HepG2 (cell line): ENCODE data around the gene BAZ1A. TPM values are rescaled to one million over a fixed set of nuclear protein-coding genes. Genes with fewer than 3 reads are reported as not detected.

Source experiments
- AGO1 ChIP-seq: fragments of 200-400 bp; formaldehyde crosslinking; IDR thresholded peaks from 2 replicates; pipeline ENCODE4 v1.6.1; 2017; ENCODE audit warnings: mild to moderate bottlenecking, low read depth, low read length, moderate library complexity; ENCODE audit not compliant: poor library complexity, severe bottlenecking
- CBX5 ChIP-seq: sonication (generic); formaldehyde crosslinking; IDR thresholded peaks from 2 replicates; pipeline ENCODE4 v1.4.0; 2020; ENCODE audit warnings: missing genetic modification reagents, borderline replicate concordance
- KAT7 ChIP-seq: IDR thresholded peaks from 2 replicates; pipeline ENCODE4 v1.6.1; 2018; ENCODE audit warnings: borderline replicate concordance, missing compliant biosample characterization
- KLF16 ChIP-seq, 2 experiments: sonication (generic) in 1 of 2; formaldehyde crosslinking in 1 of 2; IDR thresholded peaks; 2 replicates each; pipeline versions ENCODE4 v1.6.1 to v1.8.0; 2016 to 2023; ENCODE audit warnings: missing genetic modification reagents in 2 of 2, missing compliant biosample characterization in 1 of 2
- MYC ChIP-seq: sonication (generic); formaldehyde crosslinking; IDR thresholded peaks from 2 replicates; pipeline ENCODE4 v1.9.0; 2021; ENCODE audit warnings: missing genetic modification reagents, borderline replicate concordance
- NCOA5 ChIP-seq: sonication (generic); formaldehyde crosslinking; IDR thresholded peaks from 2 replicates; pipeline ENCODE4 v1.4.0; 2020; ENCODE audit warnings: missing genetic modification reagents
- NFYC ChIP-seq: IDR thresholded peaks from 2 replicates; pipeline ENCODE4 v1.6.1; 2016; ENCODE audit warnings: missing genetic modification reagents, missing compliant biosample characterization
- RBAK ChIP-seq: sonication (generic); formaldehyde crosslinking; IDR thresholded peaks from 2 replicates; pipeline ENCODE4 v1.5.1; 2020; ENCODE audit warnings: mild to moderate bottlenecking, missing genetic modification reagents
- ZNF333 ChIP-seq: sonication (generic); formaldehyde crosslinking; IDR thresholded peaks from 2 replicates; pipeline ENCODE4 v1.4.0; 2020; ENCODE audit warnings: mild to moderate bottlenecking, missing genetic modification reagents, borderline replicate concordance
- ZNF431 ChIP-seq: sonication (generic); formaldehyde crosslinking; IDR thresholded peaks from 2 replicates; pipeline ENCODE4 v1.9.0; 2022; ENCODE audit warnings: missing genetic modification reagents, low read depth, mild to moderate bottlenecking, borderline replicate concordance
- polyA plus RNA-seq, 8 experiments: library from polyadenylated mRNA; depleted of rRNA in 3 of 8; stranded (reverse) in 7 of 8; unstranded in 1 of 8; fragments of >200 nt; fragmentation: Illumina TruSeq in 4 of 8; extraction: Trizol in 4 of 8; gene quantifications; 2 replicates each; pipeline versions ENCODE4 v1.2.1 to v1.2.3, GENCODE V29; 2011 to 2016; ENCODE audit warnings: low read depth in 4 of 8, missing spikeins in 1 of 8, mixed read lengths in 1 of 8; ENCODE audit not compliant: insufficient read depth in 1 of 8
- total RNA-seq, 5 experiments: library from RNA; depleted of rRNA; stranded (reverse); fragments of >200 nt; fragmentation: Illumina TruSeq; extraction: Trizol; gene quantifications; 2 replicates each; pipeline ENCODE4 v1.2.3, GENCODE V29; 2016; ENCODE audit warnings: low read depth in 1 of 5
- TF ChIP-seq, protein P1 (sequence below): sonication (generic); formaldehyde crosslinking; IDR thresholded peaks from 2 replicates; pipeline ENCODE4 v1.4.0; 2020; ENCODE audit warnings: low read depth, mild to moderate bottlenecking, missing genetic modification reagents
- TF ChIP-seq, protein P2 (sequence below): IDR thresholded peaks from 2 replicates; pipeline ENCODE4 v1.6.1; 2016; ENCODE audit warnings: mild to moderate bottlenecking
- TF ChIP-seq, protein P3 (sequence below): sonication (generic); formaldehyde crosslinking; IDR thresholded peaks from 2 replicates; pipeline ENCODE4 v1.5.0; 2020; ENCODE audit warnings: missing genetic modification reagents
- TF ChIP-seq, protein P4 (sequence below): sonication (generic); formaldehyde crosslinking; IDR thresholded peaks from 2 replicates; pipeline ENCODE4 v1.4.0; 2020; ENCODE audit warnings: missing genetic modification reagents
- TF ChIP-seq, protein P5 (sequence below): sonication (generic); formaldehyde crosslinking; IDR thresholded peaks from 2 replicates; pipeline ENCODE4 v1.8.1; 2023; ENCODE audit warnings: missing genetic modification reagents, mild to moderate bottlenecking, borderline replicate concordance
- TF ChIP-seq, protein P6 (sequence below): sonication (generic); formaldehyde crosslinking; IDR thresholded peaks from 2 replicates; pipeline ENCODE4 v1.8.0; 2022; ENCODE audit warnings: mild to moderate bottlenecking, missing genetic modification reagents
- TF ChIP-seq, protein P7 (sequence below): sonication (generic); formaldehyde crosslinking; IDR thresholded peaks from 2 replicates; pipeline ENCODE4 v1.4.0; 2020; ENCODE audit warnings: missing genetic modification reagents, borderline replicate concordance
- TF ChIP-seq, protein P8 (sequence below), 2 experiments: fragments of 450-650 bp in 1 of 2; sonication (generic) in 1 of 2; formaldehyde crosslinking; IDR thresholded peaks; 2 replicates each; pipeline versions ENCODE4 v1.5.0 to v1.8.0; 2020 to 2022; ENCODE audit warnings: mild to moderate bottlenecking in 1 of 2, missing genetic modification reagents in 1 of 2

Gene BAZ1A
- total and polyA plus RNA-seq, 2 of the 13 experiments (the other 11 are each of a cell fraction or from before 2014, with no cell fraction given): 20.9 to 56.8 TPM

DNA sequence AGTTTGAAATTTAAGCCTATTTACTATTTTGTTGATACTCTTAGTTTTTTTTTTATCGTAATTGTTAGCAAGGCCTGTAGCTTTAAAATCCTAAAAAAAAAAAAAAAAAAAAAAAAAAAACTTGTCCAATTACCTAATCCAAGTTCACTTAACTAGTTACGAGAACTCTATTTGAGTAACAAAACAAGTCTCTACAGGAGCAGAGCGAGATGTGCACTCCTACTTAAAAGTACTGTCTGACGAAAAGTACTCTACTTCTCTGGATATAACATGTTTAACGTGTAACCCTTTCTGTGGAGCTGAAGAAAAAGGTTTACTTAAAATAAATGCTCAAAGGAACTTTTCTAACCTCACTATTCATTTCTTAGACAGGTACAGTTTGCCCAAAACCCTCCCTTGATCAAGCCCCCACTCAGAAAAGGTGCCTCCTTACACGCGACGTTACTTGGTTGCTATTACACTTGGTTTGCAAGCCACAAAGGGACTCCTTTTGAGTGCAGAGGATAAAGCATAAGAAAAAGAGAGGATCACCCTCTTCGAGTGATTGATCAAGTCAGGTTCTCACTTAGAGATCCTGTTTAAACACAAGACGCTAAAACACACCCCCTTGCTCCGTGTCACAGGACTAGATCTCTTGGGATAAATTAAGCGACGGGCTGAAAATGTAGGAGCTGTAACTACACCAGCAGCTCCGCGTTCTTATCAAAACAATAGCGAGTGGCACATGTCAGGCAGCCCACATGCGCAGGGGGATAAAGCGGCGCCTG, 2.2 kb downstream of the BAZ1A start (continued):
- TF ChIP-seq KLF16 (CRISPR knock-in tag; IDR thresholded peaks at IDR 0.05) (no peak), ZNF333 (CRISPR knock-in tag) (no peak), NFYC (CRISPR knock-in tag) (no peak), RBAK (CRISPR knock-in tag) (no peak), MYC (CRISPR knock-in tag) (peak; percentile 90), KAT7 (CRISPR knock-in tag) (no peak), CBX5 (CRISPR knock-in tag) (no peak), NCOA5 (CRISPR knock-in tag) (no peak), AGO1 (no peak), ZNF431 (CRISPR knock-in tag) (no peak)
- TF ChIP-seq, protein P1, sequence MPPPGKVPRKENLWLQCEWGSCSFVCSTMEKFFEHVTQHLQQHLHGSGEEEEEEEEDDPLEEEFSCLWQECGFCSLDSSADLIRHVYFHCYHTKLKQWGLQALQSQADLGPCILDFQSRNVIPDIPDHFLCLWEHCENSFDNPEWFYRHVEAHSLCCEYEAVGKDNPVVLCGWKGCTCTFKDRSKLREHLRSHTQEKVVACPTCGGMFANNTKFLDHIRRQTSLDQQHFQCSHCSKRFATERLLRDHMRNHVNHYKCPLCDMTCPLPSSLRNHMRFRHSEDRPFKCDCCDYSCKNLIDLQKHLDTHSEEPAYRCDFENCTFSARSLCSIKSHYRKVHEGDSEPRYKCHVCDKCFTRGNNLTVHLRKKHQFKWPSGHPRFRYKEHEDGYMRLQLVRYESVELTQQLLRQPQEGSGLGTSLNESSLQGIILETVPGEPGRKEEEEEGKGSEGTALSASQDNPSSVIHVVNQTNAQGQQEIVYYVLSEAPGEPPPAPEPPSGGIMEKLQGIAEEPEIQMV: no peak
- TF ChIP-seq, protein P2, sequence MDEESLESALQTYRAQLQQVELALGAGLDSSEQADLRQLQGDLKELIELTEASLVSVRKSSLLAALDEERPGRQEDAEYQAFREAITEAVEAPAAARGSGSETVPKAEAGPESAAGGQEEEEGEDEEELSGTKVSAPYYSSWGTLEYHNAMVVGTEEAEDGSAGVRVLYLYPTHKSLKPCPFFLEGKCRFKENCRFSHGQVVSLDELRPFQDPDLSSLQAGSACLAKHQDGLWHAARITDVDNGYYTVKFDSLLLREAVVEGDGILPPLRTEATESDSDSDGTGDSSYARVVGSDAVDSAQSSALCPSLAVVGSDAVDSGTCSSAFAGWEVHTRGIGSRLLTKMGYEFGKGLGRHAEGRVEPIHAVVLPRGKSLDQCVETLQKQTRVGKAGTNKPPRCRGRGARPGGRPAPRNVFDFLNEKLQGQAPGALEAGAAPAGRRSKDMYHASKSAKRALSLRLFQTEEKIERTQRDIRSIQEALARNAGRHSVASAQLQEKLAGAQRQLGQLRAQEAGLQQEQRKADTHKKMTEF (CRISPR knock-in tag): no peak
- TF ChIP-seq, protein P3, sequence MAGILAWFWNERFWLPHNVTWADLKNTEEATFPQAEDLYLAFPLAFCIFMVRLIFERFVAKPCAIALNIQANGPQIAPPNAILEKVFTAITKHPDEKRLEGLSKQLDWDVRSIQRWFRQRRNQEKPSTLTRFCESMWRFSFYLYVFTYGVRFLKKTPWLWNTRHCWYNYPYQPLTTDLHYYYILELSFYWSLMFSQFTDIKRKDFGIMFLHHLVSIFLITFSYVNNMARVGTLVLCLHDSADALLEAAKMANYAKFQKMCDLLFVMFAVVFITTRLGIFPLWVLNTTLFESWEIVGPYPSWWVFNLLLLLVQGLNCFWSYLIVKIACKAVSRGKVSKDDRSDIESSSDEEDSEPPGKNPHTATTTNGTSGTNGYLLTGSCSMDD (CRISPR knock-in tag): no peak
- TF ChIP-seq, protein P4, sequence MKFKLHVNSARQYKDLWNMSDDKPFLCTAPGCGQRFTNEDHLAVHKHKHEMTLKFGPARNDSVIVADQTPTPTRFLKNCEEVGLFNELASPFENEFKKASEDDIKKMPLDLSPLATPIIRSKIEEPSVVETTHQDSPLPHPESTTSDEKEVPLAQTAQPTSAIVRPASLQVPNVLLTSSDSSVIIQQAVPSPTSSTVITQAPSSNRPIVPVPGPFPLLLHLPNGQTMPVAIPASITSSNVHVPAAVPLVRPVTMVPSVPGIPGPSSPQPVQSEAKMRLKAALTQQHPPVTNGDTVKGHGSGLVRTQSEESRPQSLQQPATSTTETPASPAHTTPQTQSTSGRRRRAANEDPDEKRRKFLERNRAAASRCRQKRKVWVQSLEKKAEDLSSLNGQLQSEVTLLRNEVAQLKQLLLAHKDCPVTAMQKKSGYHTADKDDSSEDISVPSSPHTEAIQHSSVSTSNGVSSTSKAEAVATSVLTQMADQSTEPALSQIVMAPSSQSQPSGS (CRISPR knock-in tag): no peak; the same call in 1 of the 2 replicates
- TF ChIP-seq, protein P5, sequence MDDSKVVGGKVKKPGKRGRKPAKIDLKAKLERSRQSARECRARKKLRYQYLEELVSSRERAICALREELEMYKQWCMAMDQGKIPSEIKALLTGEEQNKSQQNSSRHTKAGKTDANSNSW: no peak
- TF ChIP-seq, protein P6, sequence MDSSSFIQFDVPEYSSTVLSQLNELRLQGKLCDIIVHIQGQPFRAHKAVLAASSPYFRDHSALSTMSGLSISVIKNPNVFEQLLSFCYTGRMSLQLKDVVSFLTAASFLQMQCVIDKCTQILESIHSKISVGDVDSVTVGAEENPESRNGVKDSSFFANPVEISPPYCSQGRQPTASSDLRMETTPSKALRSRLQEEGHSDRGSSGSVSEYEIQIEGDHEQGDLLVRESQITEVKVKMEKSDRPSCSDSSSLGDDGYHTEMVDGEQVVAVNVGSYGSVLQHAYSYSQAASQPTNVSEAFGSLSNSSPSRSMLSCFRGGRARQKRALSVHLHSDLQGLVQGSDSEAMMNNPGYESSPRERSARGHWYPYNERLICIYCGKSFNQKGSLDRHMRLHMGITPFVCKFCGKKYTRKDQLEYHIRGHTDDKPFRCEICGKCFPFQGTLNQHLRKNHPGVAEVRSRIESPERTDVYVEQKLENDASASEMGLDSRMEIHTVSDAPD (CRISPR knock-in tag): no peak
- TF ChIP-seq, protein P7, sequence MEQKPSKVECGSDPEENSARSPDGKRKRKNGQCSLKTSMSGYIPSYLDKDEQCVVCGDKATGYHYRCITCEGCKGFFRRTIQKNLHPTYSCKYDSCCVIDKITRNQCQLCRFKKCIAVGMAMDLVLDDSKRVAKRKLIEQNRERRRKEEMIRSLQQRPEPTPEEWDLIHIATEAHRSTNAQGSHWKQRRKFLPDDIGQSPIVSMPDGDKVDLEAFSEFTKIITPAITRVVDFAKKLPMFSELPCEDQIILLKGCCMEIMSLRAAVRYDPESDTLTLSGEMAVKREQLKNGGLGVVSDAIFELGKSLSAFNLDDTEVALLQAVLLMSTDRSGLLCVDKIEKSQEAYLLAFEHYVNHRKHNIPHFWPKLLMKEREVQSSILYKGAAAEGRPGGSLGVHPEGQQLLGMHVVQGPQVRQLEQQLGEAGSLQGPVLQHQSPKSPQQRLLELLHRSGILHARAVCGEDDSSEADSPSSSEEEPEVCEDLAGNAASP: 0 out of 2 replicates have a peak, but pooled peaks have one; percentile 5
- TF ChIP-seq, protein P8, sequence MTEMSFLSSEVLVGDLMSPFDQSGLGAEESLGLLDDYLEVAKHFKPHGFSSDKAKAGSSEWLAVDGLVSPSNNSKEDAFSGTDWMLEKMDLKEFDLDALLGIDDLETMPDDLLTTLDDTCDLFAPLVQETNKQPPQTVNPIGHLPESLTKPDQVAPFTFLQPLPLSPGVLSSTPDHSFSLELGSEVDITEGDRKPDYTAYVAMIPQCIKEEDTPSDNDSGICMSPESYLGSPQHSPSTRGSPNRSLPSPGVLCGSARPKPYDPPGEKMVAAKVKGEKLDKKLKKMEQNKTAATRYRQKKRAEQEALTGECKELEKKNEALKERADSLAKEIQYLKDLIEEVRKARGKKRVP (CRISPR knock-in tag; IDR thresholded peaks at IDR 0.05): no peak
